Keratinocyte (primary cell): ENCODE results near the gene SH3BP1. TPM values are rescaled to one million over a fixed set of nuclear protein-coding genes. Genes with fewer than 3 reads are reported as not detected.

ENCODE experiments used
- DNase-seq: peaks from one replicate; pipeline ENCODE4 v3.0.0-alpha.2; 2011; ENCODE audit warnings: low read depth, missing footprints, low spot score
- FAIRE-seq: peaks from 2 replicates; lab custom pipeline; 2011; peaks lifted over from hg19 to GRCh38; lab: Jason Lieb, UNC
- H2AFZ ChIP-seq: 2 replicates; pipeline ENCODE4 v1.6.0; 2012; ENCODE audit warnings: low read length, control low read depth, inconsistent platforms; ENCODE audit not compliant: control insufficient read depth
- H3K27ac ChIP-seq: 2 replicates; pipeline ENCODE4 v1.5.1; 2011; ENCODE audit warnings: low read length; ENCODE audit not compliant: control insufficient read depth, insufficient read depth
- H3K27me3 ChIP-seq: 3 replicates; pipeline ENCODE4 v1.6.0; 2011; ENCODE audit warnings: low read length; ENCODE audit not compliant: control insufficient read depth, insufficient read depth; ENCODE audit errors: extremely low read depth
- H3K36me3 ChIP-seq, 2 experiments: 2 replicates in 1 of 2; 3 replicates in 1 of 2; pipeline ENCODE4 v1.5.1; 2011; ENCODE audit warnings: low read length in 2 of 2, mild to moderate bottlenecking in 1 of 2; ENCODE audit not compliant: control insufficient read depth in 2 of 2, insufficient read depth in 2 of 2; ENCODE audit errors: extremely low read depth in 1 of 2
- H3K4me1 ChIP-seq: 3 replicates; pipeline ENCODE4 v1.5.1; 2011; ENCODE audit warnings: low read length; ENCODE audit not compliant: control insufficient read depth, insufficient read depth; ENCODE audit errors: extremely low read depth
- H3K4me2 ChIP-seq: 3 replicates; pipeline ENCODE4 v1.6.0; 2011; ENCODE audit warnings: low read depth, low read length; ENCODE audit not compliant: control insufficient read depth, insufficient read depth; ENCODE audit errors: extremely low read depth
- H3K4me3 ChIP-seq, 3 experiments: fragments of 200-600 bp in 1 of 3; sonication (generic) in 1 of 3; 2 replicates in 2 of 3; 3 replicates in 1 of 3; pipeline ENCODE4 v1.5.1; 2011 to 2016; ENCODE audit warnings: low read length in 3 of 3, mild to moderate bottlenecking in 3 of 3, control low read depth in 2 of 3, inconsistent platforms in 1 of 3, low read depth in 1 of 3, mixed read lengths in 1 of 3, mixed run types in 1 of 3, moderate library complexity in 1 of 3; ENCODE audit not compliant: control insufficient read depth in 2 of 3, insufficient read depth in 2 of 3; ENCODE audit errors: extremely low read depth in 1 of 3
- H3K79me2 ChIP-seq: 2 replicates; pipeline ENCODE4 v1.6.0; 2012; ENCODE audit warnings: low read length; ENCODE audit not compliant: control insufficient read depth, insufficient read depth
- H3K9ac ChIP-seq: 3 replicates; pipeline ENCODE4 v1.6.0; 2011; ENCODE audit warnings: low read length; ENCODE audit not compliant: control insufficient read depth, insufficient read depth; ENCODE audit errors: extremely low read depth
- H3K9me1 ChIP-seq: 3 replicates; pipeline ENCODE4 v1.6.0; 2011; ENCODE audit warnings: low read length; ENCODE audit not compliant: control insufficient read depth, insufficient read depth; ENCODE audit errors: extremely low read depth
- H3K9me3 ChIP-seq: 2 replicates; pipeline ENCODE4 v1.5.1; 2012; ENCODE audit warnings: low read depth, low read length; ENCODE audit not compliant: control insufficient read depth
- H4K20me1 ChIP-seq: 3 replicates; pipeline ENCODE4 v1.6.0; 2011; ENCODE audit warnings: low read length; ENCODE audit not compliant: control insufficient read depth, insufficient read depth; ENCODE audit errors: extremely low read depth
- EZH2 ChIP-seq: IDR thresholded peaks from one replicate; pipeline ENCODE4 v1.6.1; 2012; ENCODE audit warnings: inconsistent platforms, mild to moderate bottlenecking, low read length, moderate library complexity
- dilution Hi-C: fragments of 300-500 bp; cut with MboI; formaldehyde crosslinking; loops from one replicate; pipeline ENCODE4 v1.7.0; 2020; ENCODE audit warnings: low sequenced_read_pairs; ENCODE audit not compliant: extremely low pct_ligation_motif_present
- polyA plus RNA-seq, 5 experiments: library from polyadenylated mRNA; depleted of rRNA in 3 of 5; stranded (reverse) in 3 of 5; stranded (forward) in 1 of 5; unstranded in 1 of 5; fragments of >200 nt; gene quantifications; 1 replicate in 1 of 5; 2 replicates in 3 of 5; 3 replicates in 1 of 5; pipeline versions ENCODE4 v1.2.1 to v1.2.3, GENCODE V29; 2011 to 2012; ENCODE audit warnings: missing spikeins in 2 of 5, low read depth in 1 of 5, low replicate concordance in 1 of 5
- TF ChIP-seq, protein P1 (sequence below), 3 experiments: IDR thresholded peaks in 1 of 3; conservative IDR thresholded peaks in 1 of 3; optimal IDR thresholded peaks in 1 of 3; 2 replicates in 2 of 3; 3 replicates in 1 of 3; pipeline versions ENCODE3 to v1.5.1; 2011; ENCODE audit warnings: low read length in 3 of 3, mild to moderate bottlenecking in 3 of 3, moderate library complexity in 2 of 3, control low read depth in 1 of 3, inconsistent platforms in 1 of 3; ENCODE audit not compliant: insufficient read depth in 2 of 3; ENCODE audit errors: extremely low read depth in 1 of 3

Gene SH3BP1
- polyA plus RNA-seq, 1 donor (not counting 4 experiments of a cell fraction or from before 2014, with no cell fraction given) = 27.2 TPM

DNA sequence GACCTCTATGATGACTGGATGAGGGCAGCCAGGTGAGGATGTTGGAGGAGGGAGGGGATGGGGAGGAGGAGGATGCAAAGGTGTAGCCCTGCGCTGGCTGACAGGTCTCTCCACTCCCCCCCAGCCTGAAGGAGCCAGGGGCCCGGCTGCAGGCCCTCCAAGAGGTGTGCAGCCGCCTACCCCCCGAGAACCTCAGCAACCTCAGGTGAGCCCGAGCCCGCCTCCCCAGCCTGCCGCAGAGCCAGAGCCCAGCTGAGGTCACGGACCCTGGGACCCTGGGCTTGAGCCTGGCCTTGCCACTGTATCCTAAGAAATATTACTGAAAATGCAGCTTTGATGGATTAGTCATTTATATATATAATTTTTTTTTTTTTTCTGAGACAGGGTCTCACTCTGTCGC lies 7.8 kb downstream of the SH3BP1 start:
- Histone ChIP-seq H3K9me1 (no peaks in the 10 kb centered on the region), H3K27ac (no peak overlapping the region), H3K36me3 (peaks cover 58 to 59% of the 10 kb centered on the region in 2 experiments), H4K20me1 (no peaks in the 10 kb centered on the region), H3K9ac (no peak overlapping the region), H3K9me3 (no peaks in the 10 kb centered on the region), H3K27me3 (no peaks in the 10 kb centered on the region), H3K79me2 (peaks cover 11% of the 10 kb centered on the region), H3K4me2 (no peak overlapping the region), H2AFZ (no peak overlapping the region), H3K4me1 (peaks cover 6% of the 10 kb centered on the region), H3K4me3 (no peak overlapping the region)
- no peak for FAIRE-seq
- TF ChIP-seq, protein P1, sequence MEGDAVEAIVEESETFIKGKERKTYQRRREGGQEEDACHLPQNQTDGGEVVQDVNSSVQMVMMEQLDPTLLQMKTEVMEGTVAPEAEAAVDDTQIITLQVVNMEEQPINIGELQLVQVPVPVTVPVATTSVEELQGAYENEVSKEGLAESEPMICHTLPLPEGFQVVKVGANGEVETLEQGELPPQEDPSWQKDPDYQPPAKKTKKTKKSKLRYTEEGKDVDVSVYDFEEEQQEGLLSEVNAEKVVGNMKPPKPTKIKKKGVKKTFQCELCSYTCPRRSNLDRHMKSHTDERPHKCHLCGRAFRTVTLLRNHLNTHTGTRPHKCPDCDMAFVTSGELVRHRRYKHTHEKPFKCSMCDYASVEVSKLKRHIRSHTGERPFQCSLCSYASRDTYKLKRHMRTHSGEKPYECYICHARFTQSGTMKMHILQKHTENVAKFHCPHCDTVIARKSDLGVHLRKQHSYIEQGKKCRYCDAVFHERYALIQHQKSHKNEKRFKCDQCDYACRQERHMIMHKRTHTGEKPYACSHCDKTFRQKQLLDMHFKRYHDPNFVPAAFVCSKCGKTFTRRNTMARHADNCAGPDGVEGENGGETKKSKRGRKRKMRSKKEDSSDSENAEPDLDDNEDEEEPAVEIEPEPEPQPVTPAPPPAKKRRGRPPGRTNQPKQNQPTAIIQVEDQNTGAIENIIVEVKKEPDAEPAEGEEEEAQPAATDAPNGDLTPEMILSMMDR (optimal IDR thresholded peaks at IDR 0.05 in 1 of 3, IDR thresholded peaks at IDR 0.05 in 1 of 3, conservative IDR thresholded peaks at IDR 0.05 in 1 of 3; ENCODE audit: extremely low read depth in 1 of 3, insufficient read depth in 2 of 3, low read length in 3 of 3) = no peak
- no peak for TF ChIP-seq EZH2
- DNase-seq = no peak
- dilution Hi-C loops = no loop called here

DNA sequence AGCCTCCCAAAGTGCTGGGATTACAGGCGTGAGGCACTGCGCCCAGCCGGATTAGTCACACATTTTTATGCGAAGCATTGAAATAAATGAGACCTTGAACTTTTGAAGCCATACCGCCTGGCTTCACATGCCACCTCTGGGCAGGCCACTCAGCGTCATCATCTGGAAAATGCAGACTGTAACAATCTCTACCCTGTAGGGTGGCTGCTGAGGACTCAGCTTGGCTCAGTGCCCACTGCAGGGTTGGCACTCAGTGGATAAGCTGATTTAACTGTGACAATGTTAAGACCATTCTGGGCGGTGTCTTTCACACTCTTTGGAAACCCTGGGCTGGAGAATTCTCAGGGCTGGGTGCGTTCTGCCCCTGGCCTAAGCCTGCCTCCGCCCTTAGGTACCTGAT lies 8.5 kb downstream of the SH3BP1 start:
- Histone ChIP-seq H3K9ac (no peak overlapping the region), H3K27ac (no peak overlapping the region), H3K4me1 (peaks cover 6% of the 10 kb centered on the region), H3K9me3 (no peaks in the 10 kb centered on the region), H4K20me1 (no peaks in the 10 kb centered on the region), H3K36me3 (peaks cover 53 to 56% of the 10 kb centered on the region in 2 experiments), H3K79me2 (peaks cover 11% of the 10 kb centered on the region), H3K4me3 (no peak overlapping the region), H3K4me2 (no peak overlapping the region), H3K27me3 (no peaks in the 10 kb centered on the region), H3K9me1 (no peaks in the 10 kb centered on the region), H2AFZ (no peak overlapping the region)
- dilution Hi-C loops = no loop called here
- DNase-seq (no peak), FAIRE-seq (no peak)
- TF ChIP-seq, protein P1 (optimal IDR thresholded peaks at IDR 0.05 in 1 of 3, IDR thresholded peaks at IDR 0.05 in 1 of 3, conservative IDR thresholded peaks at IDR 0.05 in 1 of 3; ENCODE audit: extremely low read depth in 1 of 3, insufficient read depth in 2 of 3, low read length in 3 of 3) = no peak
- TF ChIP-seq EZH2 = no peak
